ENCODE measurements around the gene ZFP62.

GRCh38 chr5:180818677-180819341 lies 42.3 kb downstream of the ZFP62 start:
- TF ChIP-seq POLR2A (IDR thresholded peaks at IDR 0.05) (no peak), CTCF (IDR thresholded peaks at IDR 0.05) (no peak)

Measured in gastroesophageal sphincter (tissue), 3 donors.